ENCODE data around the gene C22orf42.

- TF ChIP-seq POLR2A (IDR thresholded peaks at IDR 0.05): no peak
- no peak for TF ChIP-seq CTCF (IDR thresholded peaks at IDR 0.05)
These were observed 18.2 kb upstream of the C22orf42 start for GRCh38 chr22:32177221-32177765.

All from adrenal gland (tissue), 5 donors.